DMS153 treated with DMSO at 0.1 percent for 48 hours (cell line): ENCODE data around the gene CD300A.
"Not testable (repeated sequence)": the region's sequence is repeated elsewhere in the genome, so short reads cannot be mapped to it uniquely, and the experiment has no call there.

ENCODE experiments used
- DNase-seq: peaks from one replicate; lab custom pipeline; 2025; ENCODE audit not compliant: unreplicated experiment; lab: John Stamatoyannopoulos, UW

The CD300A gene

GRCh38 chr17:74478420-74479100, 12.1 kb downstream of the CD300A start:
- DNase-seq, result no peak

GRCh38 chr17:74480290-74480689, 13.9 kb downstream of the CD300A start:
- no peak for DNase-seq

- DNase-seq, result no peak
These were observed 15.2 kb downstream of the CD300A start for GRCh38 chr17:74481621-74482020.

- DNase-seq, result no peak
These were observed 17.6 kb downstream of the CD300A start for GRCh38 chr17:74484066-74484465.

GRCh38 chr17:74485022-74485743, 18.7 kb downstream of the CD300A start:
- DNase-seq, result no peak

GRCh38 chr17:74485841-74486240, 19.4 kb downstream of the CD300A start:
- DNase-seq, result no peak

- DNase-seq, result not testable (repeated sequence)
These were observed 21.8 kb downstream of the CD300A start for GRCh38 chr17:74488276-74488675.

GRCh38 chr17:74490716-74491115, 24.3 kb downstream of the CD300A start:
- DNase-seq, result no peak

- DNase-seq, result no peak
These were observed 25.2 kb downstream of the CD300A start for GRCh38 chr17:74491626-74492025.

- DNase-seq, result peak; percentile 7
These were observed 26.9 kb downstream of the CD300A start for GRCh38 chr17:74493331-74493833.

GRCh38 chr17:74497471-74497870, 31.0 kb downstream of the CD300A start:
- DNase-seq, result no peak

GRCh38 chr17:74499992-74500391, 33.6 kb downstream of the CD300A start:
- no peak for DNase-seq

GRCh38 chr17:74502861-74503260, 36.4 kb downstream of the CD300A start:
- no peak for DNase-seq

- not testable (repeated sequence) for DNase-seq
These were observed 37.5 kb downstream of the CD300A start for GRCh38 chr17:74503949-74504348.

- no peak for DNase-seq
These were observed 41.7 kb downstream of the CD300A start for GRCh38 chr17:74508156-74508555.

GRCh38 chr17:74512036-74512435, 45.6 kb downstream of the CD300A start:
- DNase-seq, result no peak

- DNase-seq, result no peak
These were observed 46.2 kb downstream of the CD300A start for GRCh38 chr17:74512624-74513091.

GRCh38 chr17:74513987-74514631, 47.7 kb downstream of the CD300A start:
- peak; percentile 99 for DNase-seq

- DNase-seq, result peak; percentile 99
These were observed 48.3 kb downstream of the CD300A start for GRCh38 chr17:74514632-74515334.

- DNase-seq, result no peak
These were observed 49.5 kb downstream of the CD300A start for GRCh38 chr17:74515941-74516340.
